HG02840 (cell line): Measurements from ENCODE around the gene UQCC2.

Experiments
- ATAC-seq: cut with Tn5 transposase; IDR thresholded peaks from one replicate; pipeline ENCODE4 v1.9.1; 2021; ENCODE audit warnings: mild to moderate bottlenecking, moderate library complexity, moderate number of reproducible peaks; ENCODE audit not compliant: unreplicated experiment, low FRiP score

The UQCC2 gene

DNA sequence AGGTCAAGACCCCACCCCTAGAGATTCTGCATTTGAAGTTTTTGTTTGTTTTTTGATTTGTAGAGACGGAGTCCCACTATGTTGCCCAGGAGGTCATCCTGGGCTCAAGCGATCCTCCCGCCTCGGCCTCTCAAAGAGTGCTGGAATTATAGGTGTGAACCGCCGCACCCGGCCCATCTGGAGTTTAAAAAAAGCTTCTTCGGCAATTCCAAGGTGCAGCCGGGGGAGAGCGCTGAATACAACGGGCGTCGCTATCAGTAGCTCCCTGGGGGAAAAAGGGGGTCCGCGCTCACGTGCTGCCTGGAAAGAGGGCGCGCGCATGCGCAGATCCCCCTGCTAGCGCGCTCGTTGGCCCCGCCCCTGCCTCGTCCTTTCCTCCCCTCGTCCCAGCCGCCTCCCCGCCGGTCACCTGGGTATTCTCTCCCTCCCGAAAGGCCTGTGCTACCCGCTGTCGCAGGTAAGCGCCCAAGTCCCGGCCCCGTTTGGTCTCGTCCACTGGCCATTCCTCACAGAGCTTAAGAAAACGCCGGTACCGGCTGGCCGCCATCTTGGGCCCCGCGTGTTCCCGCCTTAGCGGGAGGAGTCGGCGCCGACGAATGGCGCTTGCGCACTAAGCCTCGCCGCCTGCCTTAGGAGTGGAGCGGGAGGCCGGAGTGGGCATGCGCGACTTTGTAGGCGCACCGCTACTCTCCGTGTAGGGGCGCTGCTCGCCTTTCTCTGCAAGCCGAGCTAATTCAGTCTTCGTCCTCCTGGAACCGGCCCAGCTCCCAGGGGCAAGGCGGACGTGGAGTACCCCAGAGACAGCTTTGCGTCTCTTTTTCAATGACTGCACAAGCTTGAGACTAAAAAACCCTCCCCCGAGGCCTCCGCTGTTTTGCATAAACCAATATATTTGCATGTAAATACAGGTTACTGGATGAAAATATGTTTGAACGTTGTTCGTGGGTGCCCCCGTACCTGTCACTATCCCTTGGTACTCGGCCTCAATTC, at the start of gene UQCC2:
Gene UQCC2 (minus strand): TSS at position 561 of the 990 bp plus-strand sequence. CDS start 14 bp downstream, at position 547.
- peak; percentile 86 for ATAC-seq

DNA sequence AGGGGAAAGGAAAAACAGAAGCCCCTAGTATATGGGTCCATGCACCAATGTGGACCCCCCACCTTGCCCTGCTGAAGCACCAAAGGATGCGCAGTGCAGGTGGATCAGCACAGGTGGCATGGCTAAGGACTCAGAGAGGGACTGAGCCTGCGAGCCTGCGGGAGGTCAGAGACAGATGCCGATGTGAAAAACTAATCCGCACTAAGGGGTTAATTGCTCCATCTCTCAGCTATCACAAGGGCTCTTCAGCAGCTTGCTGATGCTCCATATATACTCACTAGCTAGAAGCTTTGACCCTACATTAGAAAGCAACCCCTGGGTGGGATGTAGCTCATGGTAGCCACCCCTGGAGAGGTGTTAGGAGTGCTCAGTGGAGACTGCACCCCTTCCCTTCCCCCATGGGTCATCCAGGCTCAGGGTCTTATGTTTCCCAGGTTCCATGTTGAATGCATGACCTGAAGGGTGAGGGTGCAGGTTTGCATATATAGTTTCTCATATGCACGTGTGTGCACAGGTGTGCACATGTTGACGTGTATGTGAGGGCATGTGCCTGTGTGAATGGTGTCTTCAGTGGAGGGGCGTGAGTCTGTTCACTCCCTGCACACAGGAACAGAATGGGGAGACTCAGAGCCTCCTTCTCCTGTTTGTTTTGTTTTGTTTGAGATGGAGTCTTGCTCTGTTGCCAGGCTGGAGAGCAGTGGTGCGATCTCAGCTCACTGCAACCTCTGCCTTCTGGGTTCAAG, 48.6 kb upstream of the UQCC2 start:
- ATAC-seq = no peak

DNA sequence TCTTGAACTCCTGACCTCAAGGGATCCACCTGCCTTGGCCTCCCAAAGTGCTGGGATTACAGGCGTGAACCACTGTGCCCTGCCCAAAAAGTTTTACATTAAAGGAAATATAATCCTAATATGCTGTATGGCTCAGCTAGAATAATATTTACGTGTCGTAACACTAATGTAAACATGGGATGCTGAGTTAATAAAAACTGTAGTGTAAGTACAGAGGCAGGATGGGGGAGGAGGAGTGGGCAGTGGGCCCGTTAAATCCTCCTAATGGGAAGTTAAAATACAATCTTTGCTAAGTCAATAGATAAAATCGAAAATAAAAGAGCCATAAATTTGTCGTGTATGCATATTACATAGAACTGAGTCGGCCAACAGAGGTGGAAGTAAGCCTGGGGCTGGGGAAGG, 47.3 kb upstream of the UQCC2 start:
- no peak for ATAC-seq

DNA sequence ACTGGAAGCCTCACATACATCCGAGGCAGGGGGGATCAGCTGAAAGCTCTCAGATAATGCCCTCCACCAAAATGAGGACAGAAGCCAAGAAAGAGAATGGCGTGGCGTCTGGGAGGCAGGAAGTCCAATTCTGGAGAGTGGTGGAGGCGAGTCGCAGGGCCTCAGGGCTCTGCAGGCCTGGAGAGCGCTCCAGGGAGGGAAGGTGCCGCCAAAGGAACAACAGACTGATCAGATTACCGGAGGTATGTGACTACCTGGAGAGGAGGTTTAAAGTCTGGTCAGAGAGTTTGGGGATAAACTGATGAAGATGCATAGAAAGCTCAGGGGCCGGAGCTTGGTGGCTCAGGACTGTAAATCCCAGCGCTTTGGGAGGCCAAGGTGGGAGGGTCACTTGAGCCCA, 46.4 kb upstream of the UQCC2 start:
- no peak for ATAC-seq

DNA sequence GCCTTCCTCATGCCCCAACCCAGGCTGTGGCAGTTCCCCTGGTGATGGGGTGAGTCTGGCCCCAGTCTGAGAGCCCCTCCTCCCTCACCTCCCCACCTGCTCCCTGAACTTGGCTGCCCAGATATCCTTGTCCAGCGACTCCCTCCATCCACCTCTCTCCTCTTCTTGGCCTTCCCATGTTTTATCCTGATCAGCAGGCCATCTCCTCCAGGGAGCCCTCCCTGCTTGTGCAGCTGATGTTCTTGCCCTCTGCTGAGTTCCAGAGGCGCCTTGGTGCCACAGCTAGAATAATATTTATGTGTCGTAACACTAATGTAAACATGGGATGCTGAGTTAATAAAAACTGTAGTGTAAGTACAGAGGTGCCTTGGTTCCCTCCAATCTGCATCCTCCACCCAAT, 45.6 kb upstream of the UQCC2 start:
- ATAC-seq = no peak

DNA sequence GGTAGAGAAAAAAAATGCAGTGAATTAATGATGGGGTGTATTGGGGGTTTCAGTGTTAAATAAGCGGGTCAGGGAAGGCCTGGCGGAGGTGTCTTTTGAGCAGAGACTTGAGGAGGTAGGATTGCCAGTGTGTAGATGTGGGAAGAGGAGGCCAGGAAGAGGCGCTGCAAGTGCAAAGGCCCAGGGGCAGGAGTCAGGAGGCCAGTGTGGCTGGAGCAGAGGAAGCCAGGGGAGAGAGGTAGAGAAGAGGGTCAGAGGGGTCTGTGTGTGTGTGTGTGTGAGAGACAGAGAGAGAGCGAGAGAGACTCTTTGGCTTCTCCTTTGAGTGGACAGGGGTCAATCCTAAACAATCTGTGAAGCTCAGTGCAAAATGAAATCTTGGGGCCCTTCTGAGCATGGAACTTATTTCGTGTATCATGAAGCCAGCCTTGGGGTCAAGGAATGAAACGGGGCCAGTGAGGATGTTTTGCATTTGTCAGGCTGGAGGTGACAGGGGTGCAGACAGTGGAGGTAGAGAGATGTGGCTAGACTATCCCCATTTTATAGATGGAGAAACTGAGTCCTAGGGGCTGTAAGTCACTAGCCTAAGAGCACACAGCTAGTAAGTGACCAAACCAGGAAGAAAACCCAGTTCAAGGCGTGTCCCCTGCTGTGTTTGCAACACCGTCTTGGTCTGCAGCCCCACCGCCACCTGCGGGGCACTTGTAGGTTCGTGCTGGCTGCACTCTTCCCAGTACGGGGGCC, 44.9 kb upstream of the UQCC2 start:
- ATAC-seq = no peak

DNA sequence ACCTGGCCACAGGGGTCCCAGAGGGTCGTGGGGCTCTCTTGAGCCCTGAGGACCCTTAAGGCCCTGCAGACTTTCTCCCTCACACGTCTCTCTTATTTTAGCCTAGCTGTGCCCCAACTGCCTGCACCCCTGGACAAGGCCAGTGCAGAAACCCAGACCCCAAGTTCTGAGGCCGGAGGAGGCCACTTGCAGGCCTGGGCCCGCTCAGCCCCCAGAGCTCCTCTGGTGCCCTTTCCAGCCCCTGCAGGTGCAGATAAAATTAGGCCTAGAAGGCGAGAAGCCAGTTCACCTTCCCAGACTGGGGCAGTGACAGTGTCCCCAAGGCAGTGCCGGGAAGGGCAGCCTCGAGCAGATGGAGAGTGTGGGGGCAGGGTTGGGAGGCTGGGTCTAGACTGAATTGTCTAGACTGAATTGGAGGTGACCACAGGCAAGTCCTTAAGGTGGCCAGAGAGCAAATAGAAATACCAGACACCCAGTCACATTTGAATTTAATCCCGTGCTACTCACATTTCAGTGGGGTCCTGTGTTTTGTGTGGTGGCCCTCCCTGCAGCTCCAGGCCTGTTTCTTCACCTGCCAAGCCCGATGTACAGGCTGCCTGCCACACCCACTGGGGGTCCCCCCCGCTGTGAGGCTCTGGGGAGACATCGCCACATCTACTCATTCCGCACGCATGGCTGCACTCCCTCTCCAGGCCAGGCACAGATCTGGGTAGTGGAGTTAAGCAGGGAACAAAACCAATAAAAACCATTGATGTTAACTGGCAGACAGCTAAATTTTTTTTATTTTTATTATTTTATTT, 43.8 kb upstream of the UQCC2 start:
- ATAC-seq = no peak

DNA sequence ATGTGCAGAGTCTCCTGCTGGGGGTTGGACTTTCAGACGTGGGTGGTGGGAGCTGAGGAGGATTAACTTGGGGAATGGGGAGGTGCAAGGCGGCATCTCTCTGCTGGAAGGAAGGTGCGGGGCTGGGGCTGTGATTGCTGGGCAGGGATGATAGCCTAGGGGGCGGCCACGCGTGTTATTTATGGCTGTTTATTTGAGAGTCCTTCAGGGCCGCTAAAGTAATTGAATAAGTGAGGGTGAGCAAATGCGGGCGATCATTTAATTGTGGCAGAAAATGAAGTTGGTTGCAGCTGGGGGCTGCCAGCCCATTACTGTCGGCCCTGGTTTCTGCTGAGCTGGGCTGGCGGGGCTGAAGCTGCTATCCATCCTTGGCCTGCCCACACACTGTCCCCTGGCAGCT, 42.7 kb upstream of the UQCC2 start:
- no peak for ATAC-seq

DNA sequence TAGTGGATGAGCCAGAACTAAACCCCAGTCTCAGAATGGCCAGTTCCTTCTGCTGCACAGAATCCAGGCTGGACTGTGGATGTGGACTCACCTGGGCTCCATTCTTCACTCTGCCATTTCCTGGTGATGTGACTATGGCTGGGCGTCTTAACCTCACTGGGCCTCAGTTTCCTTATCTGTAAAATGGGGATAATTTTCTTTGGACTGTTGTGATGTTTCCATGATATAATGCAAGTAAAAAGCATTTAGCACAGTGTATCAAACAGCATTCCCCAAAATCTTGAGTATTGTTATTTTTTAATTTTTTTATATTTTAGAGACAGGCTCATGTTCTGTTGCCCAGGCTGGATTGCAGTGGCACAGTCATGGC, 41.1 kb upstream of the UQCC2 start:
- ATAC-seq = no peak

DNA sequence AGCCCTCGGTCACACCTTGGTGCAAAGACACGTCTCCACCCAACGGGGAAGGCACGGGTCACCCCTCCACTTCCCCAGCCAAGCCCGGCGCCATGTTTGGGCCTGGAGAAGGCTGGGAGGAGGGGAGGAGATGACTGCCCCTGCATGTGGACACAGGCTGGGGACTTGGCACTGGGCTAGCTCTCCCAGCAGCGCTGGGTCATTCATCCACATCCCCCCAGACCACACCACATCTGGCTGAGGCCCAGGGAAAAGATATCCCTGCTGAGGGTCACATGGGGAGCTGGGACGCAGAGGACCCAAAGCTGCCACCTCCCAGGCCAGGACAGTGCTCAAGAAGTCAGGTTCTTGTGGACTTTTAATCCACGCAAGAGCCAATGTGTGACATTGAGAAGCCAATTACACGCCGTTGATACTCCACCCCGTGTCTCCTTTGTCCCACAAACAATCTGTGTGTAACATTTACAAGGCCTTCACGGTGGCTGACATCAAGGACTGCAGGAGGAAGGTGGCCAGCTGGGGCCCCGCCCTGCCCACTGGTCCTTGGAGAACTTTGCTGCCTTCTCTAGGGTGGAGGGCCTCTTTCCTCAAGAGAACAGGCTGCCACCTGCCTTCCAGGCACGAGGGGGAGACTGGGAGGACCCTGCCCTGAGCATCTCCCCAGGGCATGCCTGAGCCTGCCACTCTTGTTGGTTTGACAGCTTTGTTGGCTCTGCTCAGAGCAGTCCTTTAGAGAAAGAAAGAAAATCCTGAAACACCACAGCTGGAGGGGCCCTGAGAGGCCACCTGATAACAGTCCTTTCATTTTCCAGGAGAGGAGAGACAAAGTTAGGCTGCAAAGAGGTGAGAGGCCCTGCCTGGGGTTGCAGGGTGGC, 40.5 kb upstream of the UQCC2 start:
- no peak for ATAC-seq

DNA sequence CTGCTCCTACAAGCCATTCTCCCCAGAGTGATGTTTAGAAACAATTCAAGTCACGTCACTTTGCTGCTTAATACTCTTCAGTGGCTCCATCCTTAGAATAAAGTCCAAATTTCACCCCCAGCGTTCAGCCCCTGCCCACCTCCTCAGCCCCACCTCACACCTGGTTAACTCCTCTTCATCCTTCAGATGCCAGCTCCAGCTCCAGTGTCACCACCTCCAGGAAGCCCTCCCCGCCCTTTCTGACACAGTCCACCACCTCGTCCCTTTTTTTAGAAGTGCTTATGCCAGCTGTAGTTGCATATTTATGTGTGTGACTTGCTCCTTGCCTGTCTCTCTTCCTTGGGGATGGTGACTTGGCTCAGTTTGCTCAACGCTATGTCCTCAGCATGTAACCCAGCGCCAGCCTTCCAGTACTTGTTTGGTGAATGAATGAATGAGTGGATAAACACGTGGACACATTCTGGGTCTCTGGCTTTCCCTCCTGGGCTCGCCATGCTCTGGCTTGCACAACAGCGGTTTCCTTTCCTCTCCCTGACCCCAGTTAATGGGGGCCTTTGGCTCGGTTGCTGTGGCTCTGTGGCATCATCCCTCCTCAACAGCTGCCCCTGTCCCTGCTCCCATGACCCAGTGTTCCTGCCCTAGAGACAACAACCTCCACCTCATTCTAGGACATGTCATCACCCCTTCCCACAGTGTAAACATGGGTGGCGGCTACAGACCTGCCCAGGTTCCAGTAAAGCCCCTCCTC, 38.9 kb upstream of the UQCC2 start:
- no peak for ATAC-seq

DNA sequence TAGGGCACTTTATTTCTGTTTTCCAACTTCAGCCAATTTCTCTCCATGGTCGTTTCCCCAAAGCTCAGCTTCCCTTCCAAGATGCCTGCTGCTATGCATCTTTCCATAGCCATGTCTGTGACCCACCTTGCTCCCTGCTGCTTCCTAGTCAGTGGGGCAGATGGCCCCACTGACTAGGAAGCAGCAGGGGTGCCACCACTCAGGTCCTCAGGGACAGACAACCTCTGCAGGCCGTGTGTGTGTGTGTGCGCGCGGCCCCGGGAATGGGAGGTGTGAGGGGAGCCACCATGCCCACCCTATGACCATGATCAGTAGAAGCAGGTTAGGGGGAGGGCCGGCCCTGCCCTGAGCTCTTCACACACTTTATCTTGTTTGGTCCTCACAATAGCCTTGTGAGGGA, 37.9 kb upstream of the UQCC2 start:
- ATAC-seq = no peak

DNA sequence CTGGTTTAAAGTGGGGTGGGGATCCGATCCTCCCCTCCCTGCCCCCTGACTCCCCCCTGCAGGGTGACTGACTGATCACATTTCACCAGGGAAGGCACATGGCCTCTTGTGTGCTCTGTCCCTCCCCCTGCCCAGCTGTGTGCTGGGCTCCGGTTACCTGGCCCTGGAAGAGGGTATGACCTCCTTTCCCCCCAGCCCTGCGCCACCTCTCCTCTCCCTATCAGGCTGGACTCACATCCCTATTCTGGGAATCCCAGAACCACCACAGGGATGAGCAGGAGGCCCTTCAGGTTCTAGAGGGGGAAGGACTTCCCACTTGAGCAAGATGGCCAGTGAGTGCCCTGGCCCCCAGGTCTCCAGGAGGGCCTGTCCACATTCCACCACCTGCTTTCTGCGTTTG, 37.3 kb upstream of the UQCC2 start:
- no peak for ATAC-seq

DNA sequence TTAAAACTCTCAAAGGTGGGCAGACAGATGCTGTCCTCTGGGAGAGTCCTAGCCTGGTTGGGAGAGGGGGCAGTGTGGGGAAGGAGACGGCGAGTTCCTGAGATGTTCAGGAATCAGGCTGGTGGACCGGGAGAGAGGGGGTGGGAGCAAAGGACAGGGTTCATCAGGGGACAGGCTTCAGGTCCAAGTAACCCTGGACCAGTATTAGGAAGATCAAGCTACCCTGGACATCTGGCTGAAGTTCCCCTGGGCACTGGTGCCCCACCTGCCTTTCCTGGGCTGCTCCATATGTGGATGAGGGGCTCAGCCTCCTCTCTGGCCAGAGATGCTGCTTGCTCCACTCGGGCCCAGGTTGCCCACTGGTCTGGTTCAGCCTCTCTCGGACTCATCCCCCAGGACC, 36.3 kb upstream of the UQCC2 start:
- ATAC-seq = no peak

DNA sequence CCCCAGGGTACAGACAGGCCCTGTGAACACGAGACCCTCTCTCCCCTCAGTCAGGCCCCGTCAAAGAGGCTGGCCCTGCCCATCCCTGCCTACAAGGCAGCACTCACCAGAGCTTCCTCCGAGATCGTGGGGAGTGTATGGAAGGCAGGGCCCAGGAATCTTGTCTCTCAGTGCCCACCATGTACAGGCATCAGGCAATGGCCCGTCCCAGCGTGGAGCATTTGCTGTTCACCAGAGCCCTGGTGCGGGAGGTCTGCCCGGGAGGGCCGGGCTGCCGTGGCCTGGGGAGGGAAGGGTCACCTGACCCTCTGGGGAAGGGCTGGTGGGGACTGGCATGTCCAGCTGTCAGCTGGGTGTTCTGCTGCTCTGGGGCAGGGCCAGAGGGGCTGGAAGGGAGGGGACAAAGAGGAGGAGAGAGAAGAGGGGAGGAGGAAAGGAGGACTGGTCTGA, 35.2 kb upstream of the UQCC2 start, which contains the start of gene IP6K3:
Gene IP6K3 (minus strand): TSS at position 255 of the 450 bp plus-strand sequence. CDS start 11,429 bp downstream, outside the sequence.
- no peak for ATAC-seq

DNA sequence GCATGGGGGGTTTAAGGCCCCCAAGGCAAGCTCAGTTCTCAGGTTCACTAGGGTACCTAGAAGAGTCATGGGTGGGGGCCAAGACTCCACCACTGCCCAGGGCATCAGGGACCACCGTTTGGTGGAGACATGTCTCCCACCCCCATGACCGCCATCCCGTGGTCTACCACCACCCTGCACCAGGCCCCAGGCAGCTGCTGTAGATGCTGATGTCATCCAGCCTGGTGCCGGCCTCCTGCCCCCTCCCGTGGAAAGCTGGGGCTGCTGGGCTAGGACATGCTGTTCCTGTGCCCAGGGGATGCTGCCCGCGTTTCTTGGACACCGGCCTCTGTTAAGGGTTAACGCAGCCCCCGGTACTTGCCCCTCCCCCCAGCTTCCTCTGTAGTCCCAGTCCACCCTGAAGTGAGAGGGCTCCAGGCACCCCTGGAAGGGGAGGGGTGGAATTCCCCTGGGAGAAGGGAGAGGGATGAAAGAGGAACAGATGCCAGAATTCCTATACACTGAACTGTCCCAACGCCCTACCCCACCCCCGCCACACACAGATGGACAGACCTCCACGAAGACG, 34.6 kb upstream of the UQCC2 start:
- ATAC-seq = no peak

DNA sequence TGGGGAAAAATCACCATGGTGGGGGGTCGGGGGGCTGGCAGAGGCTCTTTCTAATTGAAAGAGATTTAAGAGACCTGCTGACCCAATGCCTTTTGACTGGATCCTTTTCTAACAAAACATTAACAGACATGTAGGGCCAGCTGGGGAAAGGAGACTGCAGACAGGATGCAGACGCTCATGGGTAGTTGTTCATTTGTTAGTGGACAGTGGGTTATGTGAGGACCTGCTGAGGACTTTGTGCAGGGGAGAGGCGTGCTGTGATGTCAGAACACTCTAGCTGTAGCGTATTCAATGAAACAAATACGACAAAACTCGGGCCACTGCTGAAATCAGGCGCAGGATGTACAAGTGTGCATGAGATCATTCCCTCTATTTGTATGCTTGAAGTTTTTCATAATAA, 34.0 kb upstream of the UQCC2 start:
- no peak for ATAC-seq
